WTC11 (cell line): ENCODE results near the gene GPC6. TPM values are rescaled to one million over a fixed set of nuclear protein-coding genes. Genes with fewer than 3 reads are reported as not detected.

ENCODE experiments used
- ATAC-seq: fragments of 200-7000 bp; cut with Tn5 transposase; 2 replicates; pipeline ENCODE4 v1.10.0; 2021; ENCODE audit warnings: mild to moderate bottlenecking, moderate library complexity
- CTCF ChIA-PET: fragments of 300-600 bp; sonication (Branson Sonifier 250); formaldehyde crosslinking; loops from one replicate; lab custom pipeline; 2021; ENCODE audit warnings: antibody characterized with exemption; lab: Charles Lee
- POLR2A ChIA-PET: fragments of 350-600 bp; sonication (Branson Sonifier 250); formaldehyde crosslinking; loops from one replicate; lab custom pipeline; 2021; ENCODE audit warnings: antibody characterized with exemption; lab: Charles Lee
- DNase-seq: peaks from one replicate; pipeline ENCODE4 v3.0.0; 2021; ENCODE audit warnings: low spot score
- H3K27ac Mint-ChIP-seq: 2 replicates; pipeline ENCODE4 v1.8.0; 2021; ENCODE audit warnings: mixed read lengths
- H3K27me3 Mint-ChIP-seq: 2 replicates; pipeline ENCODE4 v1.8.0; 2021; ENCODE audit warnings: low read depth, mild to moderate bottlenecking, moderate library complexity, mixed read lengths
- H3K36me3 Mint-ChIP-seq: 2 replicates; pipeline ENCODE4 v1.8.0; 2021; ENCODE audit warnings: mixed read lengths
- H3K4me1 Mint-ChIP-seq: 2 replicates; pipeline ENCODE4 v1.8.0; 2022; ENCODE audit warnings: mixed read lengths
- H3K4me3 Mint-ChIP-seq: 2 replicates; pipeline ENCODE4 v1.8.0; 2021; ENCODE audit warnings: mild to moderate bottlenecking, moderate library complexity, mixed read lengths
- H3K9me3 Mint-ChIP-seq: 2 replicates; pipeline ENCODE4 v1.8.0; 2021; ENCODE audit warnings: mixed read lengths
- ATF3 ChIP-seq: sonication (generic); formaldehyde crosslinking; conservative IDR thresholded peaks from 2 replicates; pipeline ENCODE4 v1.8.1; 2022; ENCODE audit warnings: mild to moderate bottlenecking, missing genetic modification reagents
- ATF6 ChIP-seq: sonication (generic); formaldehyde crosslinking; IDR thresholded peaks from 2 replicates; pipeline ENCODE4 v1.8.1; 2023; ENCODE audit warnings: mild to moderate bottlenecking, missing genetic modification reagents
- CBFB ChIP-seq: sonication (generic); formaldehyde crosslinking; IDR thresholded peaks from 2 replicates; pipeline ENCODE4 v1.8.1; 2022; ENCODE audit warnings: mild to moderate bottlenecking, low read depth, missing genetic modification reagents
- CDX4 ChIP-seq: fragments of 250-450 bp; sonication (Bioruptor Pico); IDR thresholded peaks from 2 replicates; pipeline ENCODE4 v1.9.0; 2021; ENCODE audit warnings: moderate library complexity, mild to moderate bottlenecking, inconsistent platforms, borderline replicate concordance
- CREB1 ChIP-seq: sonication (generic); formaldehyde crosslinking; IDR thresholded peaks from 2 replicates; pipeline ENCODE4 v1.8.0; 2023; ENCODE audit warnings: mild to moderate bottlenecking, missing genetic modification reagents
- CTCF ChIP-seq: fragments of 200-600 bp; IDR thresholded peaks from 2 replicates; pipeline ENCODE4 v1.8.0; 2022; ENCODE audit warnings: antibody characterized with exemption
- ELF4 ChIP-seq: sonication (generic); formaldehyde crosslinking; IDR thresholded peaks from 2 replicates; pipeline ENCODE4 v1.8.1; 2022; ENCODE audit warnings: low read depth, mild to moderate bottlenecking, moderate library complexity, missing genetic modification reagents
- ESRRA ChIP-seq: sonication (generic); formaldehyde crosslinking; IDR thresholded peaks from 2 replicates; pipeline ENCODE4 v1.8.1; 2022; ENCODE audit warnings: mild to moderate bottlenecking, missing genetic modification reagents, borderline replicate concordance
- IRF2 ChIP-seq: sonication (generic); formaldehyde crosslinking; IDR thresholded peaks from 2 replicates; pipeline ENCODE4 v1.8.0; 2022; ENCODE audit warnings: low read depth, missing genetic modification reagents, borderline replicate concordance
- MXD4 ChIP-seq: fragments of 250-450 bp; sonication (Bioruptor Pico); IDR thresholded peaks from 2 replicates; pipeline ENCODE4 v1.8.0; 2021; ENCODE audit warnings: mild to moderate bottlenecking, moderate library complexity, borderline replicate concordance
- OVOL2 ChIP-seq: fragments of 250-450 bp; sonication (Bioruptor Pico); IDR thresholded peaks from 2 replicates; pipeline ENCODE4 v1.9.0; 2021; ENCODE audit warnings: mild to moderate bottlenecking, borderline replicate concordance
- SMAD4 ChIP-seq: sonication (generic); formaldehyde crosslinking; IDR thresholded peaks from 2 replicates; pipeline ENCODE4 v1.8.0; 2022; ENCODE audit warnings: mild to moderate bottlenecking, missing genetic modification reagents
- TEAD1 ChIP-seq: sonication (generic); formaldehyde crosslinking; IDR thresholded peaks from 2 replicates; pipeline ENCODE4 v1.8.0; 2022; ENCODE audit warnings: mild to moderate bottlenecking, missing genetic modification reagents
- ZNF121 ChIP-seq: sonication (generic); formaldehyde crosslinking; IDR thresholded peaks from 2 replicates; pipeline ENCODE4 v1.8.0; 2023; ENCODE audit warnings: missing genetic modification reagents
- ZNF232 ChIP-seq: sonication (generic); formaldehyde crosslinking; IDR thresholded peaks from 2 replicates; pipeline ENCODE4 v1.8.0; 2022; ENCODE audit warnings: mild to moderate bottlenecking, missing genetic modification reagents
- ZNF317 ChIP-seq: sonication (generic); formaldehyde crosslinking; IDR thresholded peaks from 2 replicates; pipeline ENCODE4 v1.8.1; 2023; ENCODE audit warnings: low read depth, mild to moderate bottlenecking, moderate library complexity, missing genetic modification reagents, borderline replicate concordance
- total RNA-seq: library from RNA; stranded (reverse); gene quantifications from 3 replicates; pipeline ENCODE4 v1.2.3, GENCODE V29; 2021
- TF ChIP-seq, protein P1 (sequence below): fragments of 250-450 bp; sonication (Bioruptor Pico); IDR thresholded peaks from 2 replicates; pipeline ENCODE4 v2.1.2; 2022; ENCODE audit warnings: mild to moderate bottlenecking, moderate library complexity
- TF ChIP-seq, protein P2 (sequence below): fragments of 250-450 bp; sonication (Bioruptor Pico); IDR thresholded peaks from 2 replicates; pipeline ENCODE4 v1.9.0; 2021; ENCODE audit warnings: mild to moderate bottlenecking
- TF ChIP-seq, protein P3 (sequence below): sonication (generic); formaldehyde crosslinking; IDR thresholded peaks from 2 replicates; pipeline ENCODE4 v1.8.0; 2022; ENCODE audit warnings: mild to moderate bottlenecking, missing genetic modification reagents

The GPC6 gene
- total RNA-seq, 1 experiment from 2014 or later: 19.5 TPM

DNA sequence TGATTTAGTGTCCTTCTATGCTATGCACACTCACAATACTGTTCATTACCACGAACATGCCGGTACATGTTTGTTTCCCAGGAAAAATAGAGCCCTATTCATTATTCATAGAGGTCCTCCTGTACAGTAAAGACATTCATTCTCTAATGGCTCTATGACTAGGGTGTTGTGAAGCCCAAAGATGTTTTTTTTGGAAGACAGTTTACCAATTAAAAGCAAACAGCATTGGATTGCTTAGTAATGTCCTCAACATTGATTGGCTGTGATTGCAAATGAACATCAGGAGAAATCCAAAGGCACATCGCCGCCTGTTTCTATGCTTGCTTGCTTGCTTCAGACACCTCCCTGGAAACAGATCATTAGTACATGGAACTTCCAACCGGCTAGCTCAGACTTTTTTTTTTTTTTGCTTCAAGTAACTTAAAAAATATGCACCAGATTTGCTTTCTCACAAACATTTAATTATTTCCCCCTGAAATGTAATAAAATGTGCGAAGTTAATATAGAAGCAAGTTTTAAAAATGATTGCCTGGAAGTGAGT lies 8.8 kb upstream of the GPC6 start:
- DNase-seq: no peak
- no peaks in the 10 kb centered on the region for H3K36me3 Mint-ChIP-seq
- POLR2A ChIA-PET: no interaction called here
- CTCF ChIA-PET: interaction anchor here (0.7 kb wide), 1 partner anchor 117 kb away, joined by 3 read pairs; no protein-coding TSS in a partner anchor
- H3K4me3 Mint-ChIP-seq: peak overlapping the region; percentile 54
- no peaks in the 10 kb centered on the region for H3K27me3 Mint-ChIP-seq
- no peak for ATAC-seq
- H3K9me3 Mint-ChIP-seq: no peaks in the 10 kb centered on the region
- TF ChIP-seq OVOL2 (CRISPR knock-in tag) (no peak), ZNF232 (CRISPR knock-in tag) (no peak), ATF3 (CRISPR knock-in tag) (no peak), CDX4 (CRISPR knock-in tag) (no peak), IRF2 (CRISPR knock-in tag) (no peak), CTCF (no peak), ZNF121 (no peak)
- TF ChIP-seq, protein P1, sequence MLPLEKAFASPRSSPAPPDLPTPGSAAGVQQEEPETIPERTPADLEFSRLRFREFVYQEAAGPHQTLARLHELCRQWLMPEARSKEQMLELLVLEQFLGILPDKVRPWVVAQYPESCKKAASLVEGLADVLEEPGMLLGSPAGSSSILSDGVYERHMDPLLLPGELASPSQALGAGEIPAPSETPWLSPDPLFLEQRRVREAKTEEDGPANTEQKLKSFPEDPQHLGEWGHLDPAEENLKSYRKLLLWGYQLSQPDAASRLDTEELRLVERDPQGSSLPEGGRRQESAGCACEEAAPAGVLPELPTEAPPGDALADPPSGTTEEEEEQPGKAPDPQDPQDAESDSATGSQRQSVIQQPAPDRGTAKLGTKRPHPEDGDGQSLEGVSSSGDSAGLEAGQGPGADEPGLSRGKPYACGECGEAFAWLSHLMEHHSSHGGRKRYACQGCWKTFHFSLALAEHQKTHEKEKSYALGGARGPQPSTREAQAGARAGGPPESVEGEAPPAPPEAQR (CRISPR knock-in tag): no peak
- H3K27ac Mint-ChIP-seq: peak overlapping the region; percentile 97
- peaks cover 59% of the 10 kb centered on the region for H3K4me1 Mint-ChIP-seq

DNA sequence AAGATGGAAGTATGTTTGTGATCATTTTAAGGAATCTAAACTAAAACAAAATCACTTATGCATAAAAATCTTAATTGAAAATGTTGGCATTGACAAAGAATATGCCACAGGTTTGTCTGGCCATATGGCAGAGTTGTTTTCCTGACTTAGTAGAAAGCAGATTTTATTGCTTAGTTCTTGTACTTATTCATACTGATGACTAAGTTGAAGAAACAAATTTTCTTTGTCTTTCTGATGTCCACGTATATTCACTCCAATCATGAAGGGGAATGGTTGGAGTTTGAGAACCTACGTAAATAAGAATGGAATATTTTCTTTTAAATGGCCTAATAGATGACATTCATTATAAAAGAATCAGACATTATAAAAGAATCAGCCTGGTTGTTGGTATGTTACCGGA lies 8.0 kb upstream of the GPC6 start:
- Mint-ChIP-seq H3K36me3 (no peaks in the 10 kb centered on the region), H3K4me1 (peaks cover 67% of the 10 kb centered on the region), H3K4me3 (no peak overlapping the region), H3K9me3 (no peaks in the 10 kb centered on the region), H3K27me3 (no peaks in the 10 kb centered on the region), H3K27ac (no peak overlapping the region)
- CTCF ChIA-PET: interaction anchor here (0.7 kb wide), 1 partner anchor 116 kb away, joined by 3 read pairs; no protein-coding TSS in a partner anchor
- DNase-seq (no peak), ATAC-seq (no peak)
- POLR2A ChIA-PET: no interaction called here
- no peak for TF ChIP-seq CBFB (CRISPR knock-in tag)
- TF ChIP-seq MXD4 (CRISPR knock-in tag): no peak
- TF ChIP-seq ESRRA (CRISPR knock-in tag): no peak
- no peak for TF ChIP-seq CREB1 (CRISPR knock-in tag)

DNA sequence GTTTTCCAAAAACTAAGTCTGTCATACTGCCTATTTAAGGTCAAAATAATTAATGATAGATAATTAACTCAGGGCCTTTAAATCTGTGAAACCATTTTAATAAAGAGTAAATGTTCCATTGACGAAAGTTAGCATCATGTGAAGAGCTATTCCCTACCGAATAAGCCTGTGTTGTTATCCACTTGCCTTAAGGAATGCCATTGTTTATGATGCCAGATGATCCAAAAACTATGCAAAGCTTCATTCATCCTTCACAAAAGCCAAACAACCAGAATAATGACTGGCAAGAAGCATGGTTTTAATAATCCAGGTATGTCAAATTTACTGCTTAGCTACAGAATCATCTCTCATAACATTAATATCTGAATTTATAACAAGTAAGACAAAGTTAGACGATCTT lies 6.5 kb upstream of the GPC6 start:
- H3K4me3 Mint-ChIP-seq: no peak overlapping the region
- TF ChIP-seq ATF6 (CRISPR knock-in tag): no peak
- TF ChIP-seq, protein P2, sequence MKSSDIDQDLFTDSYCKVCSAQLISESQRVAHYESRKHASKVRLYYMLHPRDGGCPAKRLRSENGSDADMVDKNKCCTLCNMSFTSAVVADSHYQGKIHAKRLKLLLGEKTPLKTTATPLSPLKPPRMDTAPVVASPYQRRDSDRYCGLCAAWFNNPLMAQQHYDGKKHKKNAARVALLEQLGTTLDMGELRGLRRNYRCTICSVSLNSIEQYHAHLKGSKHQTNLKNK: no peak
- TF ChIP-seq, protein P3, sequence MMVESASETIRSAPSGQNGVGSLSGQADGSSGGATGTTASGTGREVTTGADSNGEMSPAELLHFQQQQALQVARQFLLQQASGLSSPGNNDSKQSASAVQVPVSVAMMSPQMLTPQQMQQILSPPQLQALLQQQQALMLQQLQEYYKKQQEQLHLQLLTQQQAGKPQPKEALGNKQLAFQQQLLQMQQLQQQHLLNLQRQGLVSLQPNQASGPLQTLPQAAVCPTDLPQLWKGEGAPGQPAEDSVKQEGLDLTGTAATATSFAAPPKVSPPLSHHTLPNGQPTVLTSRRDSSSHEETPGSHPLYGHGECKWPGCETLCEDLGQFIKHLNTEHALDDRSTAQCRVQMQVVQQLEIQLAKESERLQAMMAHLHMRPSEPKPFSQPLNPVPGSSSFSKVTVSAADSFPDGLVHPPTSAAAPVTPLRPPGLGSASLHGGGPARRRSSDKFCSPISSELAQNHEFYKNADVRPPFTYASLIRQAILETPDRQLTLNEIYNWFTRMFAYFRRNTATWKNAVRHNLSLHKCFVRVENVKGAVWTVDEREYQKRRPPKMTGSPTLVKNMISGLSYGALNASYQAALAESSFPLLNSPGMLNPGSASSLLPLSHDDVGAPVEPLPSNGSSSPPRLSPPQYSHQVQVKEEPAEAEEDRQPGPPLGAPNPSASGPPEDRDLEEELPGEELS: no peak
- no peak for TF ChIP-seq ZNF317 (CRISPR knock-in tag)
- no peak for TF ChIP-seq TEAD1 (CRISPR knock-in tag)
- TF ChIP-seq SMAD4 (CRISPR knock-in tag): no peak
- TF ChIP-seq ELF4 (CRISPR knock-in tag): no peak
- H3K27ac Mint-ChIP-seq: no peak overlapping the region
- H3K4me1 Mint-ChIP-seq: peaks cover 72% of the 10 kb centered on the region
- H3K9me3 Mint-ChIP-seq: no peaks in the 10 kb centered on the region
- DNase-seq: no peak
- H3K36me3 Mint-ChIP-seq: no peaks in the 10 kb centered on the region
- ATAC-seq: no peak
- H3K27me3 Mint-ChIP-seq: no peaks in the 10 kb centered on the region
- POLR2A ChIA-PET: interaction anchor here (0.6 kb wide), 1 partner anchor 1890 kb away, joined by 4 read pairs; no protein-coding TSS in a partner anchor
- CTCF ChIA-PET: interaction anchor here (1.1 kb wide), 1 partner anchor 14 kb away, joined by 4 read pairs; no protein-coding TSS in a partner anchor
